NCI-H1048 (cell line): ENCODE data around the gene DUSP12.
"Not testable (repeated sequence)": the region's sequence is repeated elsewhere in the genome, so short reads cannot be mapped to it uniquely, and the experiment has no call there.

Experiments used
- DNase-seq: peaks from one replicate; lab custom pipeline; 2025; lab: John Stamatoyannopoulos, UW

Gene DUSP12

GRCh38 chr1:161749509-161750407, at the start of gene DUSP12:
DUSP12 (plus strand) TSS chr1:161749786; CDS start chr1:161749802, 16 bp downstream.
- peak; percentile 98 for DNase-seq

GRCh38 chr1:161702250-161702649, 47.3 kb upstream of the DUSP12 start:
- DNase-seq, result no peak

- DNase-seq, result no peak
These were observed 44.0 kb upstream of the DUSP12 start for GRCh38 chr1:161705537-161705936.

GRCh38 chr1:161706113-161706481, 43.5 kb upstream of the DUSP12 start:
- no peak for DNase-seq

- no peak for DNase-seq
These were observed 42.9 kb upstream of the DUSP12 start, which contains the start of gene FCRLA for GRCh38 chr1:161706482-161707347. FCRLA (plus strand) TSS chr1:161707229; CDS start chr1:161707265, 36 bp downstream.

DNA sequence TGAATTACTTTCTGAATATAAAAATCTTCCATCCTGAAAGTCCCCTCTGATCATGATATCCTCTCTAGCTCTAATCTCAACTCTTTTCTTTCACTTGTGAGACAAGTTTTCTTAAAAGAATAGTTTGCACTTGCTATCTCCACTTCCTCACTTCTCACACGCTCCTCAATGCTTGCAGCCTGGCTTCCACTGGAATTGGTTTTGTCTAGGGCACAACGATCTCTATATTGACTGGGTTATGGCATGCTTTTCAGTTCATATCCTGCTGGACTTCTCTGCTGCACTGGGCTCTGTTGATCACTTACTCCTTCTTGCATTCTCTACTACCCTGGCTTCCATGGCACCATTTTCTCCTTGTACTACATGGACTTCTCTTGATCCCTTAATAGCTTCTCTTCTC, 42.1 kb upstream of the DUSP12 start:
- DNase-seq, result no peak

- DNase-seq, result no peak
These were observed 40.2 kb upstream of the DUSP12 start for GRCh38 chr1:161709373-161709772.

GRCh38 chr1:161710560-161710959, 39.0 kb upstream of the DUSP12 start:
- no peak for DNase-seq

DNA sequence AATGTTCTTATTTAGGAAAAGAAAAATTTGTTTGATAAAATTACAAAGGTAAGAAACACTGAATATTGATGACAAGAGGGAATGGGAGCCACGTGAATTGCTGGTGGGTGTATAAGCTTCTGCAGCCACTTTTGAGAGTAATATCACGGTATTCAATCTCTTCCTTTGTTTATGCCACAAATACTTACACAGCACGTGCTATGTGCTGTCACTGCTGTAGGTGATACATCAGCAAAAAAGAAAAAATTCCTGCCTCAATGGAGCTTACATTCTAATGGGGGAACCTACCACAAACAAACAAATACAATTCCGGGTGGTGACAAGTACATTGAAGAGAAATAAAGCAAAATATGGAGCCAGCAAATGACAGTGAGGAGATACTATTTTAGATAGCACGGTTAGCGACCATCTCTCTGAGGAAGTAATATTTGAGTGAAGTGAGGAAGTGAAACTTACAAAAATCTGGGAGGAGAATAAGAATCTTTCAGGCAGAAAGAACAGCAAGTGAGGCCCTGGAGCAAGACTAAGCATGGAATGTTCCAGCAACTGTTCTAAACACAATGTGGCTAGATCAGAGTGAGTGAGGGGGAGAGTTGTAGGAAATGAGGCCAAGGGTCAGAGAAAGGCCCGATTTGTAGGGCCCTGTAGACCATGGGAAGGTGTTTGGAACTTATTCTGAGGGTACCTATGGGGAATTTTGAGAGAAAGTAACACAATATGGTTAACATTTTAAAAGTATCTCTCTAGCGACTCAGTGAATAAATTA, 30.8 kb upstream of the DUSP12 start:
- DNase-seq, result no peak

DNA sequence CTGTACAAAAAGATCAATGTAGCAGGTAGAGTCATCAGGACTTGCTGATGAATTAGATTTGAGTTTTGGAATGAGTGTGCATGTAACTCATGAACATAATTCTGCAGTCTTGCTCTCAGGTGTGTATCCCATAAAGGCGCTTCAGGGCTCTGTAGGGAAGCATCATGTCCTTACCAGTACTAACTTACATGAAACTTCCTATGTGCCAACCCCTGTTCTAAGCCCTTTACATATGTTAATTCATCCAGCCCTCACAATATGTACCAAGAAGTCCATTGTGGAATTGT, 30.3 kb upstream of the DUSP12 start:
- no peak for DNase-seq

DNA sequence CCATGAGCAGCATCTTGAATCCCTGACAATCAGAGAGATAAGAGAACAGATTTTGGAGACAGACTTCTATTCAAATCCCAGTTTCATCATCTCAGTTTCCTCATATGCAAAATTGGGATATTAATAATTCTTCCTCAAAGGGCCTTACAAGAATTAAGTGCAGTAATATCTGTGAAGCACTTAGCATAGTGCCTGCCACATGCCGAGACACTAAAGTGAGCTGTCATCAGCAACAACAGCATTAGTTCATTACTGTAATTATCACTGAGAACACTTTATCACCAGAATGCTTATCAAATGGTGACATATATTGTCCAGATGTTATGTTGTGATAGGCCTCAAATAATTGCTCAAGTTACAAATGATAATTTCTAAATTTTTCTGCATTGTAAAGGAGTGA, 29.2 kb upstream of the DUSP12 start:
- DNase-seq, result no peak

DNA sequence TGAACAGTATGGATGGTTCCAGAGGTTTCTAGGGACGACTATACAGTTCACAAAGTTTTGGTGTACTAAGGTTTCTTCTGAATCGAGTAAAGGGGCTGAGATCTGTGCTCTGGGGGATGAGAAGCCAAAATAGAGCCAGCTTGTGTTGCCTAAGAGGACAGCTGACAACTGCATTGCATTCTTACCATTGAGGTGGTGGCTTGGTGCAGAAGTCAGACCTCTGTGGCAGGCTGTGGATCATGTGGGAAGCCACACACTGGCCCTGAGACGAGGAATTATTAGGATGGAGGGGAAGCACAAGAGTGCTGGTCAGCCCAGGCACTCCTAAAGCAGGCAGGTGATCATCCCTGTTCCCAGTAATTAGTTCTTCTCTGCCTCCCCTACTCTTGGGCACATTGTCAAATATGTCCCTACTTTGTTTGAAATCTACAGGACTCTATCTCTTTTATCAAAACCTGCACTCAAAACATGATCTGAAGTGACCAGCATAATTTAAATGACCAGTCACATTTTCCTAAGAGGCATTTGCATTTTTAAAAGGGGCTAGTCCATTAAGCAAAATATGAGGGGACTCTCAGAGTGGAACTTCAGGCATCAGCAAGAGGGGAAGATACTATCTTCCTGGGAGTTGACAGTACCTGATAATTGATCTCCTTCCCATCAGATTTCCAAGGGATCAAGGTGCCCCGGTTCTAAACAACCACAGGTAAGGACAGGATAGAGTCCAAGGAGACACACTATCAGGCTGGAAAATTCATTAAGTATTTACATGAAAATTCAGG, 28.4 kb upstream of the DUSP12 start, which contains the start of gene FCRLB:
TSS of gene FCRLB (plus strand) at position 589 of the 782 bp plus-strand sequence. CDS start 1,129 bp downstream, outside the sequence.
- no peak for DNase-seq

- DNase-seq, result no peak
These were observed 27.7 kb upstream of the DUSP12 start for GRCh38 chr1:161721738-161722343.

DNA sequence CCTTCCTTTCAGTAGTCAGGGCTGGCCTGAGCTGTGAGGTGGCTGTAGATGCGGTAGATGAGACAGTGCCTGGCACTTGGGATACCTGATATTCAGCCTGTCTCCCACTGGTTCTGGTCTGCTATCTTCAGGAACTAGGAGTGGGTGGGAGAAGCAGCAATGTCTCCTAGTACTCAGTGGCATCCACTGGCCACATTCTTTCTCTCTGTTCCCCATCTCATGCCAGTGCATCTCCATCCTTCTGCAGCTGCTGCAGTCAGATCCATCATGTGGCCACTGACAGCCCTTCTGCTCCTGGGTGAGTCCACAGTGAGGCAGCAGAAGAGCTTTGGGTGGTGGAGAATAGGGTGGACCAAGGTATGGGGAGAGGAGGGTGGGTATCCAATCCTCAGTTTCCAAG, 27.2 kb upstream of the DUSP12 start:
- DNase-seq, result no peak

GRCh38 chr1:161723459-161724141, 26.0 kb upstream of the DUSP12 start:
- DNase-seq, result no peak

DNA sequence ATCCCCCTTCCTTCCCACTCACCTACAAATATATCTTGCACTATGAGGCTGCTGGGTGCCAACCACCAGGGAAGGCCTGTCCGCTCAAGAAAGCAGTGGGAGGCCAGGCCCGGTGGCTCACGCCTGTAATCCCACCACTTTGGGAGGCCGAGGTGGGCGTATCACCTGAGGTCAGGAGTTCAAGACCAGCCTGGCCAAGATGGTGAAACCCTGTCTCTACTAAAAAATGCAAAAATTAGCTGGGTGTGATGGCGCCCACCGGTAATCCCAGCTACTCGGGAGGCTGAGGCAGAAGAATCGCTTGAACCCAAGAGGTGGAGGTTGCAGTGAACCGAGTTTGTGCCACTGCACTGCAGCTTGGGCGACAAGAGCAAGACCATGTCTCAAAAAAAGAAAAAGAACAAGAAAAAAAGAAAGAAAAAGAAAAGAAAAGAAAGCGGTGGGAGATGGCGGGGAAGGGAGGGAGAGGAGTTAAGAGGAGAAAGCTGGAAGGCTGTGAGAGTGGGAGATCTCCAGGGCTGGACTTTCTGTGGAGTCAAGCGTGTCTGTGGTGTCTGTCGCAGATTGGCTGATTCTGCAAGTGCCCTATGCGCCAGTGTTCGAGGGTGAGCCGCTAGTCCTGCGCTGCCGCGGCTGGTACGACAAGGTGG, 24.2 kb upstream of the DUSP12 start:
- DNase-seq, result not testable (repeated sequence)

GRCh38 chr1:161725908-161726472, 23.6 kb upstream of the DUSP12 start:
- no peak for DNase-seq

DNA sequence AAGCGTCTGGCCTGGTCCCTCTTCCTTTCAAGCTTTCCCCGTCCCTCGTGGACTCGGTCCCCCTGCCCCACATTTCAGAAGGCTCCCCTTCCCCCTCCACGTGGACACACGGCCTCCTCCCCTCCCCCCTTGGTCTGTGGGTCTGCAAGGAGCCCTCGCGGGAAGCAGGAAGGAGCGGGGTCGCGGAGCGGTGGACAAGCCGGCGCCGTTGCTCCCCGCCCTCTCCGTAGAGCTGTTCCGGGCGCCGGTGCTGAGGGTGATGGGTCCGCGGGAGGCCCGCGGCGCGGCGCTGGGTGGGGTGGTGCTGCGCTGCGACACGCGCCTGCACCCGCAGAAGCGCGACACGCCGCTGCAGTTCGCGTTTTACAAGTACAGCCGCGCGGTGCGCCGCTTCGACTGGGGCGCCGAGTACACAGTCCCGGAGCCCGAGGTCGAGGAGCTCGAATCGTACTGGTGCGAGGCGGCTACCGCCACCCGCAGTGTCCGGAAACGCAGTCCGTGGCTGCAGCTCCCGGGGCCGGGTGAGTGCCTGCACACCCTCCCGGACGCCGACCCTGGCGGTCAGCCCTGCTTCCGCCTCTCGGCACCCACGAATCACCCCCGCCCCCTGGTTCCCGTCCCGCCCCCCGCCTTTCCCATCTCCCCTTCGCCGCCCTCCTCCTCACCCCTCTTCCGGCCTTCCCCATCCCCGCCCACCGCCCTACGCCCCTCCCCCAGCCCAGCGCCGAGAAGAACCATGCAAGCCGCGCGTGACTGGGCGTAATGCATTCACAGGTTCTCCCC, 22.9 kb upstream of the DUSP12 start:
- DNase-seq, result peak; percentile 71
